GM12874 (cell line): Measurements from ENCODE around the gene NT5C2.

Source experiments
- CTCF ChIP-seq: IDR thresholded peaks from 2 replicates; pipeline ENCODE4 v1.5.1; 2011; ENCODE audit warnings: low read depth, mild to moderate bottlenecking, control low read depth, low read length, moderate library complexity; ENCODE audit not compliant: insufficient read depth

The NT5C2 gene

GRCh38 chr10:103077491-103078308 is 115.4 kb downstream of the NT5C2 start:
- TF ChIP-seq CTCF, result no peak

- no peak for TF ChIP-seq CTCF
These were observed 116.1 kb downstream of the NT5C2 start for GRCh38 chr10:103077020-103077419.

GRCh38 chr10:103072891-103073290 is 120.2 kb downstream of the NT5C2 start:
- no peak for TF ChIP-seq CTCF

- no peak for TF ChIP-seq CTCF
These were observed 120.8 kb downstream of the NT5C2 start for GRCh38 chr10:103072276-103072675.

GRCh38 chr10:103069453-103070331 is 123.4 kb downstream of the NT5C2 start:
- TF ChIP-seq CTCF, result peak; percentile 64

- no peak for TF ChIP-seq CTCF
These were observed 125.1 kb downstream of the NT5C2 start for GRCh38 chr10:103067956-103068355.

GRCh38 chr10:103067484-103067883 is 125.6 kb downstream of the NT5C2 start:
- no peak for TF ChIP-seq CTCF
